GM23338 (cell line): Measurements from ENCODE around the gene TMEM139. TPM values are rescaled to one million over a fixed set of nuclear protein-coding genes. Genes with fewer than 3 reads are reported as not detected.

Experiments used
- ATAC-seq: fragments of 200-7000 bp; cut with Tn5 transposase; 3 replicates; pipeline ENCODE4 v1.9.1; 2020
- DNase-seq: peaks from one replicate; pipeline ENCODE4 v3.0.0-alpha.2; 2015; ENCODE audit warnings: low spot score
- H2AFZ ChIP-seq: fragments of 200-600 bp; sonication (generic); 2 replicates; pipeline ENCODE4 v1.8.0; 2016; ENCODE audit warnings: antibody characterized with exemption, mild to moderate bottlenecking, moderate library complexity
- H3F3A ChIP-seq: fragments of 200-600 bp; sonication (generic); replicated peaks from 2 replicates; pipeline ENCODE4 v1.8.0; 2017; ENCODE audit warnings: antibody characterized with exemption, mixed run types, low read depth
- H3K27ac ChIP-seq: fragments of 200-600 bp; sonication (generic); 2 replicates; pipeline ENCODE4 v1.6.1; 2016; ENCODE audit warnings: low read depth
- H3K27me3 ChIP-seq: fragments of 200-600 bp; sonication (generic); 2 replicates; pipeline ENCODE4 v1.8.0; 2016; ENCODE audit warnings: mild to moderate bottlenecking, mixed run types, moderate library complexity; ENCODE audit not compliant: insufficient read depth
- H3K36me3 ChIP-seq: fragments of 200-600 bp; sonication (generic); 2 replicates; pipeline ENCODE4 v1.8.0; 2016; ENCODE audit warnings: mild to moderate bottlenecking; ENCODE audit not compliant: insufficient read depth
- H3K4me1 ChIP-seq: fragments of 200-600 bp; sonication (generic); 2 replicates; pipeline ENCODE4 v1.8.0; 2016; ENCODE audit warnings: mild to moderate bottlenecking, moderate library complexity; ENCODE audit not compliant: insufficient read depth
- H3K4me2 ChIP-seq: fragments of 200-600 bp; sonication (generic); 2 replicates; pipeline ENCODE4 v1.7.1; 2017; ENCODE audit warnings: mixed run types
- H3K4me3 ChIP-seq: fragments of 200-600 bp; sonication (generic); 2 replicates; pipeline ENCODE4 v1.6.1; 2016; ENCODE audit warnings: mixed run types
- H3K79me2 ChIP-seq: fragments of 200-600 bp; sonication (generic); replicated peaks from 2 replicates; pipeline ENCODE4 v1.8.0; 2017; ENCODE audit warnings: mild to moderate bottlenecking; ENCODE audit not compliant: insufficient read depth
- H3K9me2 ChIP-seq: fragments of 200-600 bp; sonication (generic); 2 replicates; pipeline ENCODE4 v1.8.0; 2017; ENCODE audit not compliant: insufficient read depth
- H4K20me1 ChIP-seq: fragments of 200-600 bp; sonication (generic); replicated peaks from 2 replicates; pipeline ENCODE4 v1.8.0; 2017; ENCODE audit warnings: mild to moderate bottlenecking; ENCODE audit not compliant: insufficient read depth
- H3K27ac Mint-ChIP-seq: 2 replicates; pipeline ENCODE4 v1.8.0; 2020; ENCODE audit warnings: inconsistent platforms, mild to moderate bottlenecking, moderate library complexity, mixed read lengths
- H3K27me3 Mint-ChIP-seq: 3 replicates; pipeline ENCODE4 v1.8.0; 2022; ENCODE audit warnings: low read depth, mild to moderate bottlenecking, moderate library complexity, mixed read lengths, inconsistent platforms; ENCODE audit not compliant: insufficient read depth, poor library complexity
- H3K36me3 Mint-ChIP-seq: 3 replicates; pipeline ENCODE4 v1.8.0; 2021; ENCODE audit warnings: low read depth, mild to moderate bottlenecking, inconsistent platforms, moderate library complexity, mixed read lengths
- H3K4me1 Mint-ChIP-seq: 3 replicates; pipeline ENCODE4 v1.8.0; 2020; ENCODE audit warnings: mild to moderate bottlenecking, inconsistent platforms, mixed read lengths
- H3K4me3 Mint-ChIP-seq: 3 replicates; pipeline ENCODE4 v1.8.0; 2021; ENCODE audit warnings: moderate library complexity, mild to moderate bottlenecking, inconsistent platforms, mixed read lengths
- H3K9me3 Mint-ChIP-seq: 3 replicates; pipeline ENCODE4 v1.8.0; 2020; ENCODE audit warnings: moderate library complexity, mild to moderate bottlenecking, inconsistent platforms, mixed read lengths
- CREB1 ChIP-seq: fragments of 250-450 bp; sonication (Bioruptor Pico); IDR thresholded peaks from 2 replicates; pipeline ENCODE4 v1.5.0; 2020; ENCODE audit warnings: low read depth, mild to moderate bottlenecking, moderate library complexity
- CTCF ChIP-seq, 2 experiments: fragments of 200-600 bp in 1 of 2; sonication (generic) in 1 of 2; conservative IDR thresholded peaks; 2 replicates each; pipeline versions ENCODE4 v1.5.1 to v1.6.1; 2016 to 2017; ENCODE audit warnings: antibody characterized with exemption in 2 of 2, low read depth in 2 of 2, mild to moderate bottlenecking in 2 of 2, moderate library complexity in 1 of 2
- EZH2phosphoT487 ChIP-seq: fragments of 200-600 bp; sonication (generic); IDR thresholded peaks from one replicate; pipeline ENCODE4 v1.8.1; 2018; ENCODE audit warnings: antibody characterized with exemption; ENCODE audit not compliant: unreplicated experiment
- JUNB ChIP-seq: IDR thresholded peaks from one replicate; pipeline ENCODE4 v1.6.1; 2016; ENCODE audit warnings: antibody characterized with exemption; ENCODE audit not compliant: unreplicated experiment
- NANOG ChIP-seq: IDR thresholded peaks from 2 replicates; pipeline ENCODE4 v1.6.1; 2016; ENCODE audit warnings: antibody characterized with exemption, borderline replicate concordance
- POLR2AphosphoS5 ChIP-seq: IDR thresholded peaks from 2 replicates; pipeline ENCODE4 v1.6.1; 2016; ENCODE audit warnings: antibody characterized with exemption, low read depth
- REST ChIP-seq: IDR thresholded peaks from one replicate; pipeline ENCODE4 v1.6.1; 2018; ENCODE audit warnings: antibody characterized with exemption; ENCODE audit not compliant: unreplicated experiment
- ZNF114 ChIP-seq: fragments of 250-450 bp; sonication (Bioruptor Pico); IDR thresholded peaks from 2 replicates; pipeline ENCODE4 v1.5.0; 2020; ENCODE audit warnings: mild to moderate bottlenecking, moderate library complexity
- ZNF331 ChIP-seq: fragments of 250-450 bp; sonication (Bioruptor Pico); IDR thresholded peaks from 2 replicates; pipeline ENCODE4 v1.5.0; 2020; ENCODE audit warnings: low read depth, mild to moderate bottlenecking, moderate library complexity
- polyA plus RNA-seq: library from polyadenylated mRNA; unstranded; fragments of >200 nt; fragmentation: Nextera tagmentation; extraction: Ambion mirVana; gene quantifications from 2 replicates; pipeline ENCODE4 v1.2.1, GENCODE V29; 2016
- total RNA-seq: library from RNA; depleted of rRNA; stranded (reverse); fragments of >200 nt; shearing (Covaris generic); gene quantifications from 2 replicates; pipeline ENCODE4 v1.2.3, GENCODE V29; 2014
- TF ChIP-seq, protein P1 (sequence below): IDR thresholded peaks from 2 replicates; pipeline ENCODE4 v1.6.1; 2016; ENCODE audit warnings: antibody characterized with exemption

Gene TMEM139
- total and polyA plus RNA-seq, 2 experiments from 2014 or later, result 3.3 to 3.6 TPM

- TF ChIP-seq CTCF (conservative IDR thresholded peaks at IDR 0.05; ENCODE audit: low read depth in 2 of 2) (no peak), ZNF331 (CRISPR knock-in tag) (no peak), ZNF114 (no peak), POLR2AphosphoS5 (no peak), EZH2phosphoT487 (no peak), NANOG (no peak)
- TF ChIP-seq, protein P1, sequence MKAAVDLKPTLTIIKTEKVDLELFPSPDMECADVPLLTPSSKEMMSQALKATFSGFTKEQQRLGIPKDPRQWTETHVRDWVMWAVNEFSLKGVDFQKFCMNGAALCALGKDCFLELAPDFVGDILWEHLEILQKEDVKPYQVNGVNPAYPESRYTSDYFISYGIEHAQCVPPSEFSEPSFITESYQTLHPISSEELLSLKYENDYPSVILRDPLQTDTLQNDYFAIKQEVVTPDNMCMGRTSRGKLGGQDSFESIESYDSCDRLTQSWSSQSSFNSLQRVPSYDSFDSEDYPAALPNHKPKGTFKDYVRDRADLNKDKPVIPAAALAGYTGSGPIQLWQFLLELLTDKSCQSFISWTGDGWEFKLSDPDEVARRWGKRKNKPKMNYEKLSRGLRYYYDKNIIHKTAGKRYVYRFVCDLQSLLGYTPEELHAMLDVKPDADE, result no peak
These were observed 8.1 kb downstream of the TMEM139 start (continued) for GRCh38 chr7:143292876-143293275.

GRCh38 chr7:143295870-143296269 lies 11.1 kb downstream of the TMEM139 start:
- H3K4me1 Mint-ChIP-seq, result no peaks in the 10 kb centered on the region
- H3K27ac Mint-ChIP-seq, result no peak overlapping the region
- peaks cover 2% of the 10 kb centered on the region; the same call in 1 of the 2 replicates for H3F3A ChIP-seq
- no peak overlapping the region for H3K4me3 Mint-ChIP-seq
- peaks cover 76% of the 10 kb centered on the region for H3K36me3 ChIP-seq
- H3K9me2 ChIP-seq, result no peaks in the 10 kb centered on the region
- H3K27ac ChIP-seq, result no peak overlapping the region
- no peak overlapping the region for H2AFZ ChIP-seq
- H3K79me2 ChIP-seq, result peaks cover 39% of the 10 kb centered on the region
- H3K27me3 Mint-ChIP-seq, result no peaks in the 10 kb centered on the region
- ATAC-seq (no peak), DNase-seq (no peak)
- H3K4me1 ChIP-seq, result no peaks in the 10 kb centered on the region
- H3K4me2 ChIP-seq, result no peak overlapping the region
- H3K27me3 ChIP-seq, result no peaks in the 10 kb centered on the region
- H3K4me3 ChIP-seq, result no peak overlapping the region
- H3K9me3 Mint-ChIP-seq, result no peaks in the 10 kb centered on the region
- peaks cover 93% of the 10 kb centered on the region for H3K36me3 Mint-ChIP-seq
- peaks cover 20% of the 10 kb centered on the region for H4K20me1 ChIP-seq
- TF ChIP-seq CREB1 (CRISPR knock-in tag), result no peak
- TF ChIP-seq ZNF114, result no peak
- TF ChIP-seq REST, result no peak
- no peak for TF ChIP-seq EZH2phosphoT487
- TF ChIP-seq NANOG, result no peak
- no peak for TF ChIP-seq JUNB
- TF ChIP-seq ZNF331 (CRISPR knock-in tag), result no peak
- no peak for TF ChIP-seq POLR2AphosphoS5
